B cell (primary cell): ENCODE measurements around the gene GABRR1. TPM values are rescaled to one million over a fixed set of nuclear protein-coding genes. Genes with fewer than 3 reads are reported as not detected.

Experiments
- ATAC-seq: fragments of 200-7000 bp; cut with Tn5 transposase; one replicate; pipeline ENCODE4 v1.10.0; 2021; ENCODE audit warnings: low read depth, mild to moderate bottlenecking, moderate number of reproducible peaks, moderate library complexity
- CTCF ChIA-PET: fragments of 350-600 bp; sonication (Branson Sonifier 250); formaldehyde crosslinking; loops from one replicate; lab custom pipeline; 2021; ENCODE audit warnings: antibody characterized with exemption, inconsistent platforms; lab: Charles Lee
- POLR2A ChIA-PET: fragments of 350-600 bp; sonication (Branson Sonifier 250); formaldehyde crosslinking; loops from one replicate; lab custom pipeline; 2021; ENCODE audit warnings: antibody characterized with exemption; lab: Charles Lee
- DNase-seq: peaks from one replicate; pipeline ENCODE4 v3.0.0; 2013
- H2AFZ ChIP-seq: 2 replicates; pipeline ENCODE4 v1.6.1; 2012; ENCODE audit warnings: mild to moderate bottlenecking, low read depth, low read length; ENCODE audit not compliant: insufficient read depth, poor library complexity, severe bottlenecking
- H3K27ac ChIP-seq, 2 donors: 1 replicate in 1 of 2; 2 replicates in 1 of 2; pipeline ENCODE4 v1.5.1; 2012 to 2013; ENCODE audit warnings: low read length in 2 of 2, mild to moderate bottlenecking in 2 of 2, moderate library complexity in 1 of 2
- H3K27me3 ChIP-seq, 4 experiments: fragments of 200-600 bp in 1 of 4; sonication (generic) in 1 of 4; replicated peaks in 1 of 4; 1 replicate in 2 of 4; 2 replicates in 2 of 4; pipeline versions ENCODE4 v1.6.1 to v1.7.0; 2013 to 2016; ENCODE audit warnings: low read length in 3 of 4, mild to moderate bottlenecking in 2 of 4, mixed read lengths in 1 of 4, moderate library complexity in 1 of 4; ENCODE audit not compliant: insufficient read depth in 4 of 4, control insufficient read depth in 3 of 4; ENCODE audit errors: control extremely low read depth in 1 of 4
- H3K36me3 ChIP-seq, 2 experiments: replicated peaks in 1 of 2; 1 replicate in 1 of 2; 2 replicates in 1 of 2; pipeline versions ENCODE4 v1.6.1 to v1.7.1; 2013; ENCODE audit warnings: low read length in 1 of 2; ENCODE audit not compliant: insufficient read depth in 2 of 2, control insufficient read depth in 1 of 2; ENCODE audit errors: control extremely low read depth in 1 of 2, extremely low read depth in 1 of 2
- H3K4me1 ChIP-seq, 2 donors: fragments of 200-600 bp in 1 of 2; sonication (generic) in 1 of 2; 1 replicate in 1 of 2; 2 replicates in 1 of 2; pipeline versions ENCODE4 v1.5.1 to v1.6.1; 2013 to 2017; ENCODE audit warnings: low read length in 2 of 2; ENCODE audit not compliant: control insufficient read depth in 2 of 2, insufficient read depth in 2 of 2
- H3K4me2 ChIP-seq: replicated peaks from 2 replicates; pipeline ENCODE3; 2012; ENCODE audit warnings: mild to moderate bottlenecking, low read depth, low read length; ENCODE audit not compliant: poor library complexity, severe bottlenecking
- H3K4me3 ChIP-seq, 5 experiments: fragments of 200-600 bp in 1 of 5; sonication (generic) in 1 of 5; 1 replicate in 3 of 5; 2 replicates in 2 of 5; pipeline versions ENCODE4 v1.5.1 to v1.7.0; 2011 to 2016; ENCODE audit warnings: low read length in 4 of 5, mild to moderate bottlenecking in 4 of 5, low read depth in 2 of 5, control low read depth in 1 of 5, moderate library complexity in 1 of 5; ENCODE audit not compliant: insufficient read depth in 1 of 5; ENCODE audit errors: control extremely low read depth in 1 of 5, extremely low read depth in 1 of 5
- H3K79me2 ChIP-seq: fragments of 200-600 bp; sonication (generic); one replicate; pipeline ENCODE4 v1.6.0; 2016; ENCODE audit warnings: low read length; ENCODE audit not compliant: control insufficient read depth, insufficient read depth
- H3K9ac ChIP-seq: fragments of 200-600 bp; sonication (generic); 2 replicates; pipeline ENCODE4 v1.6.1; 2017; ENCODE audit warnings: mild to moderate bottlenecking, low read length, moderate library complexity
- H3K9me3 ChIP-seq, 3 donors: one replicate each; pipeline versions ENCODE4 v1.6.1 to v1.7.1; 2013; ENCODE audit warnings: low read length in 2 of 3; ENCODE audit not compliant: control insufficient read depth in 2 of 3, insufficient read depth in 1 of 3; ENCODE audit errors: control extremely low read depth in 1 of 3
- H4K20me1 ChIP-seq: 2 replicates; pipeline ENCODE4 v1.6.0; 2012; ENCODE audit warnings: mild to moderate bottlenecking, low read length; ENCODE audit not compliant: insufficient read depth, control insufficient read depth, poor library complexity, severe bottlenecking
- H3K27ac Mint-ChIP-seq: one replicate; pipeline ENCODE4 v1.8.0; 2021; ENCODE audit warnings: mixed read lengths
- H3K27me3 Mint-ChIP-seq: one replicate; pipeline ENCODE4 v1.8.0; 2021; ENCODE audit warnings: mixed read lengths
- H3K4me1 Mint-ChIP-seq: one replicate; pipeline ENCODE4 v1.8.0; 2021; ENCODE audit warnings: mixed read lengths
- H3K4me3 Mint-ChIP-seq: one replicate; pipeline ENCODE4 v1.8.0; 2021; ENCODE audit warnings: mixed read lengths
- H3K9me3 Mint-ChIP-seq: one replicate; pipeline ENCODE4 v1.8.0; 2022; ENCODE audit warnings: mixed read lengths; ENCODE audit not compliant: insufficient read depth
- CTCF ChIP-seq: fragments of 200-600 bp; IDR thresholded peaks from one replicate; pipeline ENCODE4 v1.8.0; 2022; ENCODE audit warnings: antibody characterized with exemption, mild to moderate bottlenecking
- EZH2 ChIP-seq: IDR thresholded peaks from 2 replicates; pipeline ENCODE4 v1.6.1; 2012; ENCODE audit warnings: borderline replicate concordance, low read depth, mild to moderate bottlenecking, moderate library complexity, low read length; ENCODE audit not compliant: insufficient read depth, poor library complexity, severe bottlenecking
- WGBS: methylation state at CpG from one replicate; pipeline ENCODE4 v1.1.5; 2013; ENCODE audit warnings: missing lambda C conversion rate; ENCODE audit not compliant: insufficient coverage; 5-methylcytosine and 5-hydroxymethylcytosine counted together
- intact Hi-C: fragments of 100-400 bp; cut with micrococcal nuclease; formaldehyde crosslinking; loops from one replicate; pipeline ENCODE4 v1.10.0; 2022
- polyA plus RNA-seq: library from polyadenylated mRNA; depleted of rRNA; stranded (reverse); fragments of >200 nt; gene quantifications from 2 replicates; pipeline ENCODE4 v1.2.3, GENCODE V29; 2012
- total RNA-seq, 2 donors: library from RNA; stranded (reverse); fragments of 120-200 nt in 1 of 2; gene quantifications; 1 replicate in 1 of 2; 2 replicates in 1 of 2; pipeline versions ENCODE4 v1.2.3 to v1.2.4, GENCODE V29; 2013 to 2022

GABRR1 gene
- total and polyA plus RNA-seq, 2 donors (not counting 1 experiment from before 2014, with no cell fraction given): not detected

GRCh38 chr6:89140347-89141156 lies 76.6 kb downstream of the GABRR1 start:
- TF ChIP-seq EZH2 (no peak), CTCF (no peak)
- no peaks in the 10 kb centered on the region for H3K9me3 ChIP-seq
- H3K27ac ChIP-seq: no peak overlapping the region
- ATAC-seq: no peak
- Mint-ChIP-seq H3K27ac (no peak overlapping the region), H3K4me3 (no peak overlapping the region), H3K27me3 (no peaks in the 10 kb centered on the region), H3K9me3 (no peaks in the 10 kb centered on the region), H3K4me1 (peaks cover 11% of the 10 kb centered on the region)
- no peaks in the 10 kb centered on the region for H3K36me3 ChIP-seq
- no peaks in the 10 kb centered on the region for H3K27me3 ChIP-seq
- H3K4me2 ChIP-seq: no peak overlapping the region
- no peaks in the 10 kb centered on the region for H3K79me2 ChIP-seq
- no peaks in the 10 kb centered on the region for H4K20me1 ChIP-seq
- CTCF ChIA-PET: no interaction called here
- no peak overlapping the region for H3K9ac ChIP-seq
- H3K4me1 ChIP-seq: peaks cover 0 to 4% of the 10 kb centered on the region in 2 donors
- intact Hi-C loops: no loop called here
- no peak for DNase-seq
- POLR2A ChIA-PET: interaction anchor here (0.6 kb wide), 1 partner anchor 8 kb away, joined by 3 read pairs; no protein-coding TSS in a partner anchor
- H3K4me3 ChIP-seq: no peak overlapping the region
- WGBS: 84% methylated on average over 5 of the region's 7 CpGs
- no peak overlapping the region for H2AFZ ChIP-seq
